A549 (cell line): Measurements from ENCODE around the gene TMEM247. TPM values are rescaled to one million over a fixed set of nuclear protein-coding genes. Genes with fewer than 3 reads are reported as not detected.

Source experiments
- ATAC-seq, 2 experiments: fragments of 200-7000 bp in 1 of 2; fragments of >200 bp in 1 of 2; cut with Nextera tagmentation in 1 of 2; cut with Tn5 transposase in 1 of 2; 3 replicates each; pipeline versions ENCODE4 v1.8.0 to v1.9.1; 2018 to 2020; ENCODE audit warnings: mild to moderate bottlenecking in 1 of 2, moderate library complexity in 1 of 2
- CTCF ChIA-PET: fragments of 300-600 bp; sonication (Branson Sonifier 250); formaldehyde crosslinking; extraction: SDS; loops from one replicate; lab custom pipeline; 2021; ENCODE audit warnings: antibody characterized with exemption, inconsistent platforms; lab: Yijun Ruan, JAX
- POLR2A ChIA-PET: fragments of 350-600 bp; formaldehyde crosslinking; extraction: SDS; loops from one replicate; lab custom pipeline; 2021; ENCODE audit warnings: antibody characterized with exemption, inconsistent platforms; lab: Yijun Ruan, JAX
- DNase-seq, 2 experiments: peaks; one replicate each; pipeline versions ENCODE4 v3.0.0 to v3.0.0-alpha.2; 2011 to 2016; ENCODE audit warnings: low read depth in 1 of 2, low spot score in 1 of 2
- FAIRE-seq: peaks from 2 replicates; lab custom pipeline; 2011; peaks lifted over from hg19 to GRCh38; lab: Jason Lieb, UNC
- H3K27ac ChIP-seq, 2 experiments: fragments of >200 bp; sonication (Bioruptor Twin); formaldehyde crosslinking; 3 replicates each; pipeline ENCODE4 v1.5.1; 2016 to 2017
- H3K4me1 ChIP-seq: fragments of >200 bp; sonication (Bioruptor Twin); formaldehyde crosslinking; 3 replicates; pipeline ENCODE4 v1.6.1; 2016
- H3K4me2 ChIP-seq: fragments of >200 bp; sonication (Bioruptor Twin); formaldehyde crosslinking; 3 replicates; pipeline ENCODE4 v1.6.1; 2016
- H3K4me3 ChIP-seq: fragments of >200 bp; sonication (Bioruptor Twin); formaldehyde crosslinking; 3 replicates; pipeline ENCODE4 v1.5.1; 2016
- H3K9me3 ChIP-seq: fragments of >200 bp; sonication (Bioruptor Twin); formaldehyde crosslinking; 3 replicates; pipeline ENCODE4 v1.6.1; 2016
- CBX2 ChIP-seq: fragments of 200-600 bp; sonication (generic); IDR thresholded peaks from 2 replicates; pipeline ENCODE4 v1.6.1; 2016; ENCODE audit warnings: low read depth, mild to moderate bottlenecking, borderline replicate concordance
- CBX8 ChIP-seq: fragments of 200-600 bp; sonication (generic); IDR thresholded peaks from 2 replicates; pipeline ENCODE4 v1.6.1; 2016
- EHF ChIP-seq: fragments of 250-450 bp; sonication (Bioruptor Pico); IDR thresholded peaks from 2 replicates; pipeline ENCODE4 v1.5.0; 2020; ENCODE audit warnings: mild to moderate bottlenecking
- EHMT2 ChIP-seq: fragments of 200-600 bp; sonication (generic); IDR thresholded peaks from 2 replicates; pipeline ENCODE4 v1.6.1; 2016; ENCODE audit warnings: antibody characterized with exemption, low read depth, mild to moderate bottlenecking, moderate library complexity
- EP300 ChIP-seq, 2 experiments: fragments of >200 bp; sonication (Bioruptor Twin); formaldehyde crosslinking; IDR thresholded peaks; 2 replicates in 1 of 2; 3 replicates in 1 of 2; pipeline ENCODE4 v1.6.1; 2016 to 2017
- FOSL2 ChIP-seq, 2 experiments: fragments of 450-650 bp in 1 of 2; fragments of >200 bp in 1 of 2; sonication (Bioruptor Twin) in 1 of 2; formaldehyde crosslinking; IDR thresholded peaks; 2 replicates each; pipeline versions ENCODE4 v1.5.0 to v1.6.1; 2016 to 2020; ENCODE audit warnings: mild to moderate bottlenecking in 1 of 2, moderate library complexity in 1 of 2
- FOXS1 ChIP-seq: fragments of 250-450 bp; sonication (Bioruptor Pico); IDR thresholded peaks from 2 replicates; pipeline ENCODE4 v1.5.0; 2020; ENCODE audit warnings: mild to moderate bottlenecking, moderate library complexity
- GATA3 ChIP-seq: IDR thresholded peaks from 2 replicates; pipeline ENCODE4 v1.6.1; 2012; ENCODE audit warnings: borderline replicate concordance
- HMGXB4 ChIP-seq: fragments of 250-450 bp; sonication (Bioruptor Pico); IDR thresholded peaks from 2 replicates; pipeline ENCODE4 v1.5.0; 2021; ENCODE audit warnings: mild to moderate bottlenecking, moderate library complexity, borderline replicate concordance
- HOXA7 ChIP-seq: fragments of 250-450 bp; sonication (Bioruptor Pico); IDR thresholded peaks from 2 replicates; pipeline ENCODE4 v1.5.0; 2020; ENCODE audit warnings: mild to moderate bottlenecking, moderate library complexity
- HOXB13 ChIP-seq: fragments of 250-450 bp; sonication (Bioruptor Pico); IDR thresholded peaks from 2 replicates; pipeline ENCODE4 v1.5.0; 2020; ENCODE audit warnings: low read depth, mild to moderate bottlenecking, moderate library complexity
- HOXB5 ChIP-seq: fragments of 250-450 bp; sonication (Bioruptor Pico); IDR thresholded peaks from 2 replicates; pipeline ENCODE4 v1.5.0; 2020; ENCODE audit warnings: mild to moderate bottlenecking, moderate library complexity
- KDM5A ChIP-seq: fragments of 200-600 bp; sonication (generic); IDR thresholded peaks from 2 replicates; pipeline ENCODE4 v1.6.1; 2016; ENCODE audit warnings: antibody characterized with exemption, mild to moderate bottlenecking
- MAFK ChIP-seq: fragments of 450-650 bp; IDR thresholded peaks from 2 replicates; pipeline ENCODE4 v1.6.1; 2014; ENCODE audit not compliant: partially characterized antibody
- MYC ChIP-seq: IDR thresholded peaks from 2 replicates; pipeline ENCODE4 v1.6.1; 2012; ENCODE audit warnings: mild to moderate bottlenecking, inconsistent platforms, low read length, improper control_type of control experiment, borderline replicate concordance
- NR3C1 ChIP-seq: fragments of >200 bp; sonication (Bioruptor Twin); formaldehyde crosslinking; IDR thresholded peaks from 3 replicates; pipeline ENCODE4 v1.6.1; 2017
- POLR2AphosphoS2 ChIP-seq: conservative IDR thresholded peaks from 2 replicates; pipeline ENCODE4 v1.6.1; 2012; ENCODE audit warnings: low read length, improper control_type of control experiment, inconsistent platforms
- RARB ChIP-seq: fragments of 250-450 bp; sonication (Bioruptor Pico); IDR thresholded peaks from 2 replicates; pipeline ENCODE4 v1.8.0; 2021; ENCODE audit warnings: mild to moderate bottlenecking, moderate library complexity
- RCOR1 ChIP-seq: fragments of 150-350 bp; IDR thresholded peaks from 2 replicates; pipeline ENCODE4 v1.6.1; 2014; ENCODE audit warnings: antibody characterized with exemption, low read length, low read depth
- RFX5 ChIP-seq: fragments of 450-650 bp; IDR thresholded peaks from 2 replicates; pipeline ENCODE4 v1.7.1; 2014; ENCODE audit warnings: antibody characterized with exemption, mild to moderate bottlenecking, moderate library complexity
- SREBF2 ChIP-seq: fragments of 450-650 bp; IDR thresholded peaks from 2 replicates; pipeline ENCODE4 v1.6.1; 2014; ENCODE audit warnings: mild to moderate bottlenecking, moderate library complexity
- USF2 ChIP-seq: fragments of 450-650 bp; IDR thresholded peaks from 2 replicates; pipeline ENCODE4 v1.6.1; 2014; ENCODE audit warnings: antibody characterized with exemption
- ZNF302 ChIP-seq: fragments of 250-450 bp; sonication (Bioruptor Pico); IDR thresholded peaks from 2 replicates; pipeline ENCODE4 v1.9.0; 2021; ENCODE audit warnings: inconsistent platforms, mild to moderate bottlenecking, moderate library complexity
- WGBS: methylation state at CpG from one replicate; pipeline ENCODE4 v1.1.6; 2017; ENCODE audit errors: missing lambda C conversion rate; 5-methylcytosine and 5-hydroxymethylcytosine counted together
- polyA plus RNA-seq, 4 experiments: library from polyadenylated mRNA; depleted of rRNA in 3 of 4; stranded (reverse); fragments of >200 nt; fragmentation: RNase III in 1 of 4; extraction: RNeasy Plus Mini Kit Qiagen cat#74134 plus additional on column Dnase treatment in 1 of 4; gene quantifications; 2 replicates in 3 of 4; 3 replicates in 1 of 4; pipeline ENCODE4 v1.2.3, GENCODE V29; 2011 to 2017
- TF ChIP-seq, protein P1 (sequence below): fragments of >200 bp; sonication (Bioruptor Twin); formaldehyde crosslinking; IDR thresholded peaks from 2 replicates; pipeline ENCODE4 v1.6.1; 2016

TMEM247 gene
- polyA plus RNA-seq, 2 of the 4 experiments (the other 2 are of a cell fraction) = not detected

- CTCF ChIA-PET = no interaction called here
- TF ChIP-seq HMGXB4 (CRISPR knock-in tag) (no peak), EHMT2 (no peak), USF2 (no peak)
- POLR2A ChIA-PET = no interaction called here
- peaks cover 10% of the 10 kb centered on the region; the same call in 1 of the 3 replicates for H3K9me3 ChIP-seq
- WGBS = 57% methylated on average over 3 of the region's 3 CpGs
- H3K4me3 ChIP-seq = no peak overlapping the region
- no peak for ATAC-seq
- H3K4me1 ChIP-seq = 0 out of 3 replicates have a peak, but pooled peaks cover 4% of the 10 kb centered on the region
- H3K4me2 ChIP-seq = no peak overlapping the region
- FAIRE-seq = no peak
- no peak overlapping the region for H3K27ac ChIP-seq
- DNase-seq = no peak
These were observed 32.3 kb upstream of the TMEM247 start for GRCh38 chr2:46446871-46447568.

- Histone ChIP-seq H3K27ac (no peak overlapping the region), H3K4me2 (no peak overlapping the region), H3K4me1 (0 out of 3 replicates have a peak, but pooled peaks cover 4% of the 10 kb centered on the region), H3K4me3 (no peak overlapping the region), H3K9me3 (peaks cover 10% of the 10 kb centered on the region; the same call in 1 of the 3 replicates)
- ChIA-PET POLR2A (no interaction called here), CTCF (no interaction called here)
- no peak for DNase-seq
- WGBS = 69% methylated on average over 2 of the region's 2 CpGs
- FAIRE-seq = peak; percentile 7
- ATAC-seq = no peak
- TF ChIP-seq NR3C1 (no peak), HOXB5 (CRISPR knock-in tag) (no peak), MAFK (peak; percentile 63), SREBF2 (no peak), POLR2AphosphoS2 (no peak), CBX8 (no peak), HOXA7 (CRISPR knock-in tag) (no peak)
These were observed 31.7 kb upstream of the TMEM247 start for GRCh38 chr2:46447649-46448048.

GRCh38 chr2:46448111-46448510 lies 31.3 kb upstream of the TMEM247 start:
- Histone ChIP-seq H3K4me2 (no peak overlapping the region), H3K9me3 (peaks cover 10% of the 10 kb centered on the region; the same call in 1 of the 3 replicates), H3K4me3 (no peak overlapping the region), H3K27ac (no peak overlapping the region), H3K4me1 (0 out of 3 replicates have a peak, but pooled peaks cover 4% of the 10 kb centered on the region)
- DNase-seq (no peak), ATAC-seq (no peak), FAIRE-seq (no peak)
- CTCF ChIA-PET = no interaction called here
- POLR2A ChIA-PET = no interaction called here
- 73% methylated on average over 6 of the region's 6 CpGs for WGBS
- TF ChIP-seq RCOR1 (no peak), MYC (no peak), GATA3 (no peak), ZNF302 (CRISPR knock-in tag) (no peak), HOXB5 (CRISPR knock-in tag) (no peak), CBX2 (no peak), RFX5 (no peak), HOXB13 (CRISPR knock-in tag) (no peak), EP300 (IDR thresholded peaks at IDR 0.05) (no peak), KDM5A (no peak), RARB (no peak), FOXS1 (CRISPR knock-in tag) (no peak), EHF (CRISPR knock-in tag) (no peak), FOSL2 (IDR thresholded peaks at IDR 0.05) (no peak), FOSL2 (CRISPR knock-in tag; IDR thresholded peaks at IDR 0.05) (no peak)
- TF ChIP-seq, protein P1, sequence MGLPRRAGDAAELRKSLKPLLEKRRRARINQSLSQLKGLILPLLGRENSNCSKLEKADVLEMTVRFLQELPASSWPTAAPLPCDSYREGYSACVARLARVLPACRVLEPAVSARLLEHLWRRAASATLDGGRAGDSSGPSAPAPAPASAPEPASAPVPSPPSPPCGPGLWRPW = no peak
- TF ChIP-seq, all 56 proteins: peak for 0
